Vagina (tissue), 2 donors: ENCODE measurements around the gene INTS6L. TPM values are rescaled to one million over a fixed set of nuclear protein-coding genes. Genes with fewer than 3 reads are reported as not detected.

Experiments
- DNase-seq, 2 donors: peaks; one replicate each; pipeline ENCODE4 v3.0.0-alpha.2; 2017; ENCODE audit errors: extremely low spot score in 2 of 2
- H3K27ac ChIP-seq: fragments of 200-600 bp; sonication (generic); one replicate; pipeline ENCODE4 v1.5.1; 2019
- H3K27me3 ChIP-seq: fragments of 200-600 bp; sonication (generic); one replicate; pipeline ENCODE4 v1.5.1; 2019
- H3K36me3 ChIP-seq, 2 donors: fragments of 200-600 bp; sonication (generic); one replicate each; pipeline ENCODE4 v1.5.1; 2017 to 2019
- H3K4me1 ChIP-seq: fragments of 200-600 bp; sonication (generic); one replicate; pipeline ENCODE4 v1.5.1; 2019
- H3K4me3 ChIP-seq, 2 donors: fragments of 200-600 bp; sonication (generic); 1 replicate in 1 of 2; 2 replicates in 1 of 2; pipeline ENCODE4 v1.5.1; 2016 to 2019
- H3K9me3 ChIP-seq: fragments of 200-600 bp; sonication (generic); one replicate; pipeline ENCODE4 v1.5.1; 2019
- POLR2A ChIP-seq, 2 donors: fragments of 450-650 bp; IDR thresholded peaks; one replicate each; pipeline ENCODE4 v1.6.1; 2017; ENCODE audit warnings: antibody characterized with exemption in 2 of 2, mild to moderate bottlenecking in 2 of 2, moderate library complexity in 2 of 2
- POLR2AphosphoS5 ChIP-seq, 2 donors: sonication (generic); formaldehyde crosslinking; IDR thresholded peaks; one replicate each; pipeline ENCODE4 v1.9.0; 2017; ENCODE audit warnings: antibody characterized with exemption in 2 of 2, mild to moderate bottlenecking in 2 of 2, low read depth in 1 of 2; ENCODE audit not compliant: insufficient read depth in 1 of 2
- intact Hi-C: fragments of 100-400 bp; cut with DNase I; formaldehyde crosslinking; loops from one replicate; pipeline ENCODE4 v1.15.1; 2023
- total RNA-seq: library from RNA; depleted of rRNA; stranded (reverse); fragments of >200 nt; gene quantifications from one replicate; pipeline ENCODE4 v1.2.3, GENCODE V29; 2016
- TF ChIP-seq, protein P1 (sequence below), 3 experiments: fragments of 450-650 bp in 2 of 3; fragments of 200-600 bp in 1 of 3; sonication (generic) in 1 of 3; IDR thresholded peaks; one replicate each; pipeline ENCODE4 v1.5.1; 2017 to 2019; ENCODE audit warnings: antibody characterized with exemption in 3 of 3, mild to moderate bottlenecking in 2 of 3, moderate library complexity in 2 of 3

The INTS6L gene
- total RNA-seq, 1 donor from 2014 or later = 14.7 TPM

DNA sequence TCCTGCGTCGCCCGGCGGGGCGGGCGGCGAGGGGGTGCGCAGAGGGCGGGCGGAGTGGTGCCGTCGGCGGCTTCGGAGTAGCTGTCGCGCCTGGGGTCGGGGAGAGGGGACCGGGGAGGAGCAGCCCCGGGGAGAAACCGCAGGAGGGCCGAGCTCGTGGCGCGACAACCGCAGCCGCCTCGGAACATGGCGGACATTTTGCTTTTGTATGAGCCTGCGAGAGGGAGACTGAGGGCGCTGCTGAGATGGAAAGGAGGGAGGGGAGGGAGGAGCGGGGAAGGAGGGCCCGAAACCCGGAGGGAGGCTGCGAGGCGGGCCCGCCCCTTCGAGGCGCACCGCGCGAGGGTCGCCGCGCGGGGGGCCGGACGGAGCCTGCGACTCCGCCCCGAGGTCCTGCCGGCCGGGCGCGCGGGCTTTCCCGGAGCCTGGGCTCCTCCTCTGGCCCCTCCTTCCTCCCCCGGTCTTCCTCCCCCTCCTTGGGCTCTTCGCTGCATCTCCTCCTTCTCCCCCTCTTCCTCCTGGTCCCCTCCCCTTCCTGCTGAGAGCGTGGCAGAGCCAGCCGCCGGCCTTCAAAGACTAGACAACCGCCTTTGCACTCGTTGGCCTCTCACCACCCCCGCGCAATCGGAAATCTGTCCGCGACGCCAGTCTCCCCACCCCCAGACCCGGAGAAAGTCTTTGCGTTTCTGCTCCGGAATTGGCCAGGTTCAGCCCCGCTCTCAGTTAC lies 1.1 kb downstream of the INTS6L start:
- Histone ChIP-seq H3K36me3 (no peaks in the 10 kb centered on the region), H3K9me3 (no peaks in the 10 kb centered on the region), H3K27ac (peak overlapping the region; percentile 82), H3K27me3 (no peaks in the 10 kb centered on the region), H3K4me3 (peak overlapping the region; percentile 65 to 66), H3K4me1 (no peaks in the 10 kb centered on the region)
- intact Hi-C loops = no loop called here
- DNase-seq = peak in 1 of 2 donors; percentile 93
- TF ChIP-seq POLR2AphosphoS5 (IDR thresholded peaks at IDR 0.05; ENCODE audit: insufficient read depth in 1 of 2, low read depth in 1 of 2) (peak in 1 of 2 donors; percentile 71), POLR2A (IDR thresholded peaks at IDR 0.05) (peak in 1 of 2 donors; percentile 57)
- TF ChIP-seq, protein P1, sequence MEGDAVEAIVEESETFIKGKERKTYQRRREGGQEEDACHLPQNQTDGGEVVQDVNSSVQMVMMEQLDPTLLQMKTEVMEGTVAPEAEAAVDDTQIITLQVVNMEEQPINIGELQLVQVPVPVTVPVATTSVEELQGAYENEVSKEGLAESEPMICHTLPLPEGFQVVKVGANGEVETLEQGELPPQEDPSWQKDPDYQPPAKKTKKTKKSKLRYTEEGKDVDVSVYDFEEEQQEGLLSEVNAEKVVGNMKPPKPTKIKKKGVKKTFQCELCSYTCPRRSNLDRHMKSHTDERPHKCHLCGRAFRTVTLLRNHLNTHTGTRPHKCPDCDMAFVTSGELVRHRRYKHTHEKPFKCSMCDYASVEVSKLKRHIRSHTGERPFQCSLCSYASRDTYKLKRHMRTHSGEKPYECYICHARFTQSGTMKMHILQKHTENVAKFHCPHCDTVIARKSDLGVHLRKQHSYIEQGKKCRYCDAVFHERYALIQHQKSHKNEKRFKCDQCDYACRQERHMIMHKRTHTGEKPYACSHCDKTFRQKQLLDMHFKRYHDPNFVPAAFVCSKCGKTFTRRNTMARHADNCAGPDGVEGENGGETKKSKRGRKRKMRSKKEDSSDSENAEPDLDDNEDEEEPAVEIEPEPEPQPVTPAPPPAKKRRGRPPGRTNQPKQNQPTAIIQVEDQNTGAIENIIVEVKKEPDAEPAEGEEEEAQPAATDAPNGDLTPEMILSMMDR (IDR thresholded peaks at IDR 0.05) = no peak

DNA sequence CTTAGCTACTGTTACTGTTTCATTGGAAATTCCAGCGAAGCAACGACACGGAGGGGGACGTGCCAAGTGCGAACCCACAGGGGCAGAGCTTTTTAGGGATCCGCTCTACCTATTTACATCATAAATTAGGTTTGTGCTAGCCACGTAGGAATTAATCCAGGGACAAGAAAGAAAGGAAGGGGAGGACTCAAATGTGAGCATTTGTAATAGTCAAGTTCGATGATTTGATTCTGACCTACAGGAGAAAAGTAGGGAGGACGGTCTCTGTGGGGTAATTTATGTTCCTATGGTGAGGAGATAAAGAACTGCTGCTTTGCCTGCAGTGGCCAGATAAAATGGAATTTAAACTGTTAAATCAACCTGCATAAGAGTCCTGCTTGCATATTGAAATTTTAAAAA lies 1.7 kb downstream of the INTS6L start:
- TF ChIP-seq POLR2A (IDR thresholded peaks at IDR 0.05) (no peak), POLR2AphosphoS5 (IDR thresholded peaks at IDR 0.05; ENCODE audit: insufficient read depth in 1 of 2, low read depth in 1 of 2) (no peak)
- TF ChIP-seq, protein P1 (IDR thresholded peaks at IDR 0.05) = no peak
- Histone ChIP-seq H3K4me1 (no peaks in the 10 kb centered on the region), H3K4me3 (peak overlapping the region; percentile 40 to 65), H3K27me3 (no peaks in the 10 kb centered on the region), H3K36me3 (no peaks in the 10 kb centered on the region), H3K27ac (peak overlapping the region; percentile 53), H3K9me3 (no peaks in the 10 kb centered on the region)
- DNase-seq = no peak
- intact Hi-C loops = no loop called here

DNA sequence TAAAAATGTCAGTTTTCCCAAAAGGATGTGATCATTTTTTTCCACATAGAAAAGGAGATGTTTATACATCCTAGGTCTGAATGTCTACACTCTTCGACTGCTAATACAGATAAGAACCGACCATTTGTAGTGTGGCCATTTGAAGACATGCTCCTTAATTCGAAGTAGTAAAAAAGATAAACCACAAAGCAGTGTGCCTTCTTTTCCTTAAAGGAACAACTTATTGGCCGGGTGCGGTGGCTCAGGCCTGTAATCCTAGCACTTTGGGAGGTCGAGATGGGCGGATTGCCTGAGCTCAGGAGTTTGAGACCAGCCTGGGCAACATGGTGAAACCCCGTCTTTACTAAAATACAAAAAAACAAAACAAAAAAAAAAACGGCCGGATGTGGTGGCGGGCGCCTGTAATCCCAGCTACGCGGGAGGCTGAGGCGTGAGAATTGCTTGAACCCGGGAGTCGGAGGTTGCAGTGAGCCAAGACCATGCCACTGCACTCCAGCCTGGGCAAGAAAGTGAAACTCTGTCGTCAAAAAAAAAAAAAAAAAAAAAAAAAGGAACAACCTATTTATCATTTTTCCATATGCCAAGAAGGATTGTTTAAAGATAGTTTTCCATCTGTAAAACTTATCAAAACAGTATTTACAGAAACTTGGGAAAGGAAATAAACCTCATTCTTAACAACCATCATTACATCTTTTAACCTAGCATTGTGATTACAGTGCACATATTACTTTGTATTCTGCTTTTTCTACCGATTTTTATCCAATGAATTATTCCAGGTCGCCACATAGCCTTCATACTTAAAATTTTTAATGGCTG lies 2.6 kb downstream of the INTS6L start:
- Histone ChIP-seq H3K36me3 (no peaks in the 10 kb centered on the region), H3K4me1 (no peaks in the 10 kb centered on the region), H3K27ac (no peak overlapping the region), H3K9me3 (no peaks in the 10 kb centered on the region), H3K27me3 (no peaks in the 10 kb centered on the region), H3K4me3 (peak overlapping the region in 1 of 2 donors; percentile 65)
- intact Hi-C loops = no loop called here
- DNase-seq = no peak
- no peak for TF ChIP-seq POLR2A (IDR thresholded peaks at IDR 0.05)
- TF ChIP-seq, protein P1 (IDR thresholded peaks at IDR 0.05) = no peak
- TF ChIP-seq POLR2AphosphoS5 (IDR thresholded peaks at IDR 0.05; ENCODE audit: insufficient read depth in 1 of 2, low read depth in 1 of 2) = no peak

DNA sequence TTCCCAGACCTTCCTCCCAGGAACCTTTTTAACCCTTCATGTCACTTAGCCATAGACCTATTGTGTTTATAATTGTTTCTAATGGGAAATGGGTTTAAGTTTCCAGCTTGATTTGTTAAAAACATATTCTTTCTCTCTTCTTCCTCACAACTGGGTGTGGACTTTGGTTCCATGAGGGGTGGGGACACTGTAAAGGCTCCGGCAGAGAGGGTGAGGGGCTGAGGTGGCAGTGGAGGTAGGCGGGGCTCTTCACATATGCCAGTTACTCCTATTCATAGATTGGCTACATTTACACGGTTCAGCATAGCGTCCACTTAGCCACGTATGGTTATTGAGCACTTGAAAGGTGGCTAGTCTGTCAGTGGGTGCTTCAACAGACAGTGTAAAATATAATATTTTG lies 7.8 kb downstream of the INTS6L start:
- intact Hi-C loops = no loop called here
- Histone ChIP-seq H3K36me3 (no peaks in the 10 kb centered on the region), H3K4me3 (no peak overlapping the region), H3K27me3 (no peaks in the 10 kb centered on the region), H3K9me3 (no peaks in the 10 kb centered on the region), H3K4me1 (no peaks in the 10 kb centered on the region), H3K27ac (no peak overlapping the region)
- no peak for DNase-seq
- TF ChIP-seq, protein P1 (IDR thresholded peaks at IDR 0.05) = no peak
- no peak for TF ChIP-seq POLR2A (IDR thresholded peaks at IDR 0.05)
- TF ChIP-seq POLR2AphosphoS5 (IDR thresholded peaks at IDR 0.05; ENCODE audit: insufficient read depth in 1 of 2, low read depth in 1 of 2) = no peak
